Fibroblast of pulmonary artery (primary cell): ENCODE data around the gene CENPP.

Experiments used
- DNase-seq: peaks from one replicate; pipeline ENCODE4 v3.0.0-alpha.2; 2010; ENCODE audit warnings: low read depth
- H3K4me3 ChIP-seq: replicated peaks from 2 replicates; pipeline ENCODE4 v1.5.1; 2011; ENCODE audit warnings: low read depth, mild to moderate bottlenecking, control low read depth, low read length, moderate library complexity
- CTCF ChIP-seq: IDR thresholded peaks from 2 replicates; pipeline ENCODE4 v1.5.1; 2011; ENCODE audit warnings: mild to moderate bottlenecking, control low read depth, low read length, inconsistent platforms; ENCODE audit errors: missing control alignments

The CENPP gene

GRCh38 chr9:92654481-92655301 lies 328.9 kb downstream of the CENPP start:
- DNase-seq = no peak
- H3K4me3 ChIP-seq = no peak overlapping the region
- no peak for TF ChIP-seq CTCF

DNA sequence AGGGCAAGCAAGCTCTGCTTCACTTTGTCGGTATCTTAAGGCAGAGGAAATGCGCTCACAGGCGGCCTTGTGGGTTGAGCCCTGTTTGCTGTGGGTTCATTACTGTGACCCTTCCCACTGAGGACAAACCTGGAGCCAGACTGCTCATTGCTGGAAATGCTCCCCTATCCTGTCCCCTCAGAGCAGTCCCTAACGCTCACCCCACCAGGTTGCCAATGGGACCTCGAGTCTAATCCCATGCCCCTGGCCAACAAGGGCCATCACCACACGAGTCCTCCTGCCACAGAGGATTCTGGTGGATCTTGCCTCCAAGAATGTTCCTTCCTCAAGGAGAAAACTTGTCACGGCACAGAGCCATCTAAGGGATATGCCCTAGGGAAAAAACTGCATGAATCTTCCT lies 329.6 kb downstream of the CENPP start:
- H3K4me3 ChIP-seq = no peak overlapping the region
- DNase-seq = no peak
- no peak for TF ChIP-seq CTCF

DNA sequence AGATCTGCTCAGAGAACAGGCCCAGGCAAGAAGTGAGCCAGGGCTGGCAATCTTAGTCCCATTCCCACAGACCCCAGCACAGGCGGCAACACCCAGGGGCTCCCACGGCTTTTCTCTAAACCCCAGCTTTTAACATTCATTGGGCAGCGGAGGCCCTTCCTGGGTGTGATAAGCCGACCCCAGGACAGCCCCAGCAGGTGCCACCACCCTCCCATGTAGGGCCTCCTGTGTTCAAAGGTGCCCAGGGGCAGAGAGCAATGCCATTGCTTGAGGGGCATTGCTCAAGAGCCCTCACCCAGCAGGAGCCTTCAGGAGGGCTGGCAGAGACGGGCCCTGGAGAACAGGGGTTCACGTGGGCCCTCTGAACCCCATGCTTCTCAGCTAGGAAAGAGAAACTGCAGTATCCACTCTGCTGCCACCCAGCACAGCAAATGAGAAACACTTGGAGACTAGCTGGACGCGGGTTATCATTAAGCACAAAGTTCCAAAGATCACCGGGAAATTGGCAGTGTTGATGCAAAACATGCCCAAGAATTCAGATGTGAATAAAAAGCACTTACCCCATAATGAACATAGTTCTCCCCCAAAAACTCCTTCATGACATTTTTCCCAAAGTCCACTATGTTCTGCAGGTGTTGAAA lies 330.3 kb downstream of the CENPP start:
- DNase-seq = no peak
- TF ChIP-seq CTCF = no peak
- no peak overlapping the region for H3K4me3 ChIP-seq

DNA sequence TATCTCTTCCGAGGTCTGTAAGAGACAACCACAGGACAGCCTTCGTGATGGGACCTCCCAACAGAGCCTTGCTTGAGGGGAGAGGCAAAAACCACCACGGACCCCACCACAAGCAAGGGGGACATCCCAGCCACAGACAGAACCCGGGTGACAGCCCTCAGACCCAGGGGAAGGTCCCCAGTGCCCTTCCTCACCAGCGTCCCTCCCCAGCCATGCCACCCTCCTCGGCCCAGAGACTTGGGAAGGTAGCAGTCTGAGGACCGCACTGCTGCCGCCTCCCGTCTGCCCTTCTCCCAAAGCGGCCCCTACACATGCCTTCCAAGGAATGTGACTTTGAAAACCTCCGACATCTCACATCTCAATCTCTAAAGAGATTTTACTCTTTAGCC lies 330.8 kb downstream of the CENPP start:
- no peak for DNase-seq
- H3K4me3 ChIP-seq = no peak overlapping the region
- no peak for TF ChIP-seq CTCF

DNA sequence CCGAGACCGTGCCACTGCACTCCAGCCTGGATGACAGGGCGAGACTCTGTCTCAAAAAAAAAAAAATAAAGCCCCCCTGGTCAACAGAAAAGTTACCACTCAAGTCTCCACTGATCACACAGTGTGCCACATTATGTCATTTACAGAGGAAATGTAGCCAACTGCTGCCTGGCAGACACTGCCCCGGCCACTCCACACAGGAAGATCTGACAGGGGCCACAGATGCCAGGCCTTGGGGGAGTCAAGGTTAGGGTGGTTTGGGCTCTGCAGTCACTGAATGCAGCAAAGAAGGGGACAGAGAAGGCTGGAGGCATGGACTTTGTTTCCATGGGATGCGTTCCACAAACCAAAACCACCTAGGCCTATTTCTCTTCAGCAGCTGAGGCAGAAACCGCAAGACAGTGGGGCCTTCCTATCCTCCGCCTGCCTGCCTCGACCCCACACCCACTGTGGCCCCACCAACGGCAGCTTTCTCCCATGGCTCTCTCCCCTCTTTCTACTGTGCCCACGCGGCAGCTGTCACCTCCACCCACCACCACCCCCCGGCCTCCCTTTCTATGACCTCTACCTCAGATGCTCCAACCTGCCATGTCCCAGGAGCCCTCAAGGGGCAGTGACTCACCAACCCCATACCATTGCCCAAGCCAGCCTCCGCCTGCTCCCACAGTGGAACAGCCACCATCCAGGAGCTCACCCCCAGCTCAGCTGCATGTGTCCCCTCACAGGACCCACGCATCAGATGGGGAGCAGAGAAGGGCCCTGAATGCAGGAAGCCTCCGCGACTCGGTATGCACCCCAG lies 331.7 kb downstream of the CENPP start:
- TF ChIP-seq CTCF = no peak
- DNase-seq = no peak
- H3K4me3 ChIP-seq = no peak overlapping the region

DNA sequence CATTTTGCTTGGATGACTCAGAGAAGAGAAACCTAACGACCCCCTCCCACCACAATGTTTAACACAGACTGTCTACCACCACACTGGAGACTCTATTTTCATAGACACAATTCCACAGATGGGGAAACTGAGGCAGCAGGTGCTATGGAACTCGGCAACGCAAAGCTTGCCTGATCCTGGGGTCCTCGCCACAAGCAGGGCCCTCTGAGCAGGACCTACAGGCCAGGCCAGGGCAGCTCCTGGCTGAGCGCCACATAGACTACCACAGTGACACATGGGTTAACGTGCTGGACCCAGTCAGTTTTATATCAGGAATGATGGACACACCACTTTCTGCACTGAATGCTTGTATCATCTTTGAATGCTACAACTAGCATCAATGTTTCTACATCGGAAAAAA lies 332.4 kb downstream of the CENPP start:
- no peak for DNase-seq
- no peak for TF ChIP-seq CTCF

More for the DNA sequence above, 332.4 kb downstream of the CENPP start:
- no peak overlapping the region for H3K4me3 ChIP-seq
